Measurements from ENCODE around the gene NACC1.

Gene NACC1

GRCh38 chr19:13121551-13122274 is 3.6 kb downstream of the NACC1 start:
- DNase-seq = no peak

- DNase-seq = no peak
Observed at GRCh38 chr19:13122275-13122878, 4.3 kb downstream of the NACC1 start.

GRCh38 chr19:13122980-13123957 is 5.2 kb downstream of the NACC1 start:
- no peak for DNase-seq

- DNase-seq = no peak
Observed at GRCh38 chr19:13127051-13127450, 9.0 kb downstream of the NACC1 start.

- no peak for DNase-seq
Observed at GRCh38 chr19:13127811-13128575, 9.9 kb downstream of the NACC1 start.

GRCh38 chr19:13128583-13128982 is 10.5 kb downstream of the NACC1 start:
- no peak for DNase-seq

GRCh38 chr19:13129384-13129783 is 11.3 kb downstream of the NACC1 start:
- no peak for DNase-seq

GRCh38 chr19:13130886-13131490 is 12.9 kb downstream of the NACC1 start:
- no peak for DNase-seq

- peak; percentile 35 for DNase-seq
Observed at GRCh38 chr19:13132471-13133180, 14.6 kb downstream of the NACC1 start.

- DNase-seq = no peak
Observed at GRCh38 chr19:13133241-13133870, 15.3 kb downstream of the NACC1 start.

- DNase-seq = no peak
Observed at GRCh38 chr19:13134626-13135025, 16.6 kb downstream of the NACC1 start.

- no peak for DNase-seq
Observed at GRCh38 chr19:13135068-13136062, 17.3 kb downstream of the NACC1 start.

GRCh38 chr19:13137290-13137794 is 19.3 kb downstream of the NACC1 start:
- DNase-seq = no peak

GRCh38 chr19:13138171-13138915 is 20.3 kb downstream of the NACC1 start:
- DNase-seq = no peak

- no peak for DNase-seq
Observed at GRCh38 chr19:13138916-13139198, 20.8 kb downstream of the NACC1 start.

- no peak for DNase-seq
Observed at GRCh38 chr19:13139633-13140311, 21.7 kb downstream of the NACC1 start.

GRCh38 chr19:13146763-13147563 is 28.9 kb downstream of the NACC1 start:
- DNase-seq = no peak
